Breast epithelium (tissue), 3 donors: ENCODE data around the gene PSMC3IP.
"Not testable (repeated sequence)": the region's sequence is repeated elsewhere in the genome, so short reads cannot be mapped to it uniquely, and the experiment has no call there.

Experiments used
- POLR2A ChIP-seq: fragments of 450-650 bp; IDR thresholded peaks from one replicate; pipeline ENCODE4 v1.6.1; 2016; ENCODE audit warnings: antibody characterized with exemption, mild to moderate bottlenecking, moderate library complexity
- TF ChIP-seq, protein P1 (sequence below), 3 donors: fragments of 450-650 bp; IDR thresholded peaks; one replicate each; pipeline ENCODE4 v1.5.1; 2016 to 2017; ENCODE audit warnings: antibody characterized with exemption in 3 of 3, mild to moderate bottlenecking in 3 of 3, moderate library complexity in 3 of 3

DNA sequence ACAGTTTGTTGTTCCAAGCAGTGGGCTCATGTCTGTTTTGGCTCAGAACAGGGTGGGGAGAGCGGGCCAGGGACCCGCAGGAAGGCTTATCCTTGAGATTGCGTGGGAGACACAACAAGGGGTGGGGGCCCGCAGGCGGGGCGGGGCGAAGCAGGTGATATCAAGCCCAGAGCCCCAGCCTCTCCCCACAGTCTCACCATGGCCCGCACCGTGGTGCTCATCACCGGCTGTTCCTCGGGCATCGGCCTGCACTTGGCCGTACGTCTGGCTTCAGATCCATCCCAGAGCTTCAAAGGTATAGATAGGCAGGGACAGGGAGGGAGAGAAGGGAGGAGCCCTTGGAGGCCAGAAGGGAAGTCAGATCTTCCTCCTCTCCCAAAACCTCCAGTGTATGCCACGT is 24.8 kb downstream of the PSMC3IP start, which contains the start of gene HSD17B1:
- TF ChIP-seq, protein P1, sequence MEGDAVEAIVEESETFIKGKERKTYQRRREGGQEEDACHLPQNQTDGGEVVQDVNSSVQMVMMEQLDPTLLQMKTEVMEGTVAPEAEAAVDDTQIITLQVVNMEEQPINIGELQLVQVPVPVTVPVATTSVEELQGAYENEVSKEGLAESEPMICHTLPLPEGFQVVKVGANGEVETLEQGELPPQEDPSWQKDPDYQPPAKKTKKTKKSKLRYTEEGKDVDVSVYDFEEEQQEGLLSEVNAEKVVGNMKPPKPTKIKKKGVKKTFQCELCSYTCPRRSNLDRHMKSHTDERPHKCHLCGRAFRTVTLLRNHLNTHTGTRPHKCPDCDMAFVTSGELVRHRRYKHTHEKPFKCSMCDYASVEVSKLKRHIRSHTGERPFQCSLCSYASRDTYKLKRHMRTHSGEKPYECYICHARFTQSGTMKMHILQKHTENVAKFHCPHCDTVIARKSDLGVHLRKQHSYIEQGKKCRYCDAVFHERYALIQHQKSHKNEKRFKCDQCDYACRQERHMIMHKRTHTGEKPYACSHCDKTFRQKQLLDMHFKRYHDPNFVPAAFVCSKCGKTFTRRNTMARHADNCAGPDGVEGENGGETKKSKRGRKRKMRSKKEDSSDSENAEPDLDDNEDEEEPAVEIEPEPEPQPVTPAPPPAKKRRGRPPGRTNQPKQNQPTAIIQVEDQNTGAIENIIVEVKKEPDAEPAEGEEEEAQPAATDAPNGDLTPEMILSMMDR (IDR thresholded peaks at IDR 0.05) = not testable (repeated sequence)
- not testable (repeated sequence) for TF ChIP-seq POLR2A
